OCI-LY7 (cell line): ENCODE measurements around the gene SRD5A2. TPM values are rescaled to one million over a fixed set of nuclear protein-coding genes. Genes with fewer than 3 reads are reported as not detected.

Experiments used
- BruUV-seq: library from RNA; stranded (reverse); fragments of 400-500 nt; replicated peaks from 2 replicates; lab custom pipeline; 2021; lab: Mats Ljungman, UMichigan
- CTCF ChIA-PET: fragments of 300-600 bp; sonication (Branson Sonifier 250); formaldehyde crosslinking; loops from one replicate; lab custom pipeline; 2022; ENCODE audit warnings: antibody characterized with exemption; ENCODE audit not compliant: unreplicated experiment; lab: Charles Lee
- POLR2A ChIA-PET: fragments of 300-600 bp; sonication (Branson Sonifier 250); formaldehyde crosslinking; loops from one replicate; lab custom pipeline; 2022; ENCODE audit warnings: antibody characterized with exemption; lab: Charles Lee
- DNase-seq: peaks from one replicate; pipeline ENCODE4 v3.0.0-alpha.2; 2015; ENCODE audit warnings: low spot score
- H2AFZ ChIP-seq: fragments of 200-600 bp; sonication (generic), shearing (Covaris generic); 2 replicates; pipeline ENCODE4 v1.6.1; 2014; ENCODE audit warnings: mild to moderate bottlenecking, antibody characterized with exemption, low read length, moderate library complexity
- H3K27ac ChIP-seq: fragments of 200-600 bp; sonication (generic); 2 replicates; pipeline ENCODE4 v1.5.1; 2014; ENCODE audit warnings: mixed run types, low read depth, mild to moderate bottlenecking, moderate library complexity, low read length, inconsistent platforms; ENCODE audit not compliant: poor library complexity, severe bottlenecking
- H3K36me3 ChIP-seq: fragments of 200-600 bp; sonication (generic); 2 replicates; pipeline ENCODE4 v1.6.1; 2014; ENCODE audit warnings: mild to moderate bottlenecking, antibody characterized with exemption, low read length, moderate library complexity, mixed read lengths; ENCODE audit not compliant: insufficient read depth
- H3K4me1 ChIP-seq: fragments of 200-600 bp; sonication (generic); 2 replicates; pipeline ENCODE4 v1.5.1; 2014; ENCODE audit warnings: mild to moderate bottlenecking, low read length; ENCODE audit not compliant: insufficient read depth, poor library complexity, severe bottlenecking
- H3K4me2 ChIP-seq: fragments of 200-600 bp; sonication (generic); 2 replicates; pipeline ENCODE4 v1.6.1; 2014; ENCODE audit warnings: mild to moderate bottlenecking, low read length
- H3K4me3 ChIP-seq: fragments of 200-600 bp; sonication (generic); 2 replicates; pipeline ENCODE4 v1.5.1; 2014; ENCODE audit warnings: mild to moderate bottlenecking, low read depth, low read length; ENCODE audit not compliant: poor library complexity, severe bottlenecking
- H3K79me2 ChIP-seq: fragments of 200-600 bp; sonication (generic); 2 replicates; pipeline ENCODE4 v1.6.1; 2016; ENCODE audit warnings: low read depth, mild to moderate bottlenecking, low read length, moderate library complexity, mixed read lengths; ENCODE audit not compliant: insufficient read depth
- H3K9me2 ChIP-seq: fragments of 200-600 bp; sonication (generic); 2 replicates; pipeline ENCODE4 v1.6.1; 2016; ENCODE audit warnings: mild to moderate bottlenecking, low read length, mixed read lengths; ENCODE audit not compliant: insufficient read depth
- H3K9me3 ChIP-seq: fragments of 200-600 bp; sonication (generic); 2 replicates; pipeline ENCODE4 v1.6.1; 2014; ENCODE audit warnings: mild to moderate bottlenecking, mixed run types, low read length, mixed read lengths
- H4K20me1 ChIP-seq: fragments of 200-600 bp; sonication (generic); 2 replicates; pipeline ENCODE4 v1.6.1; 2014; ENCODE audit warnings: mild to moderate bottlenecking, antibody characterized with exemption, low read length, moderate library complexity, mixed read lengths; ENCODE audit not compliant: insufficient read depth
- CTCF ChIP-seq: fragments of 200-600 bp; sonication (generic); conservative IDR thresholded peaks from 2 replicates; pipeline ENCODE4 v1.5.1; 2014; ENCODE audit warnings: mild to moderate bottlenecking, antibody characterized with exemption, low read length, moderate library complexity, mixed read lengths
- EZH2phosphoT487 ChIP-seq: fragments of 200-600 bp; sonication (generic); IDR thresholded peaks from 2 replicates; pipeline ENCODE4 v1.6.1; 2018; ENCODE audit warnings: low read depth, borderline replicate concordance, mild to moderate bottlenecking, mixed run types, antibody characterized with exemption, low read length, moderate library complexity, mixed read lengths
- intact Hi-C: fragments of 100-400 bp; cut with micrococcal nuclease; formaldehyde crosslinking; loops from one replicate; pipeline ENCODE4 v1.10.0; 2022; ENCODE audit not compliant: unreplicated experiment
- total RNA-seq, 2 experiments: library from RNA; depleted of rRNA in 1 of 2; stranded (reverse); fragments of >200 nt in 1 of 2; shearing (Covaris generic) in 1 of 2; gene quantifications; 2 replicates each; pipeline ENCODE4 v1.2.3, GENCODE V29; 2014 to 2022

Gene SRD5A2
- total RNA-seq, 2 experiments from 2014 or later: 0.03 TPM; not detected in 1

- TF ChIP-seq CTCF (no peak), EZH2phosphoT487 (no peak)
- Histone ChIP-seq H3K36me3 (no peaks in the 10 kb centered on the region), H3K9me3 (no peaks in the 10 kb centered on the region), H2AFZ (no peak overlapping the region), H3K4me3 (no peak overlapping the region), H4K20me1 (no peaks in the 10 kb centered on the region), H3K27ac (no peak overlapping the region), H3K79me2 (no peaks in the 10 kb centered on the region), H3K4me1 (no peaks in the 10 kb centered on the region), H3K9me2 (no peaks in the 10 kb centered on the region), H3K4me2 (no peak overlapping the region)
- POLR2A ChIA-PET: no interaction called here
- no peak for DNase-seq
- no TSS peak for BruUV-seq
- intact Hi-C loops: no loop called here
- CTCF ChIA-PET: no interaction called here
These were observed 53.6 kb downstream of the SRD5A2 start for GRCh38 chr2:31526946-31527732.

GRCh38 chr2:31525876-31526275 is 54.9 kb downstream of the SRD5A2 start:
- Histone ChIP-seq H4K20me1 (no peaks in the 10 kb centered on the region), H3K27ac (no peak overlapping the region), H3K9me2 (no peaks in the 10 kb centered on the region), H3K4me2 (no peak overlapping the region), H3K9me3 (no peaks in the 10 kb centered on the region), H3K36me3 (no peaks in the 10 kb centered on the region), H3K4me3 (no peak overlapping the region), H2AFZ (no peak overlapping the region), H3K79me2 (no peaks in the 10 kb centered on the region), H3K4me1 (no peaks in the 10 kb centered on the region)
- ChIA-PET POLR2A (interaction anchor here (0.6 kb wide), 1 partner anchor 949 kb away, joined by 4 read pairs; no protein-coding TSS in a partner anchor), CTCF (no interaction called here)
- DNase-seq: no peak
- no TSS peak for BruUV-seq
- TF ChIP-seq EZH2phosphoT487: no peak
- TF ChIP-seq CTCF: no peak
- intact Hi-C loops: loop anchor here (2.0 kb wide), 1 partner anchor 111 kb away; the partner anchor contains the start of gene XDH

- no peak overlapping the region for H2AFZ ChIP-seq
- no peaks in the 10 kb centered on the region for H3K9me2 ChIP-seq
- no peaks in the 10 kb centered on the region for H3K4me1 ChIP-seq
- H3K27ac ChIP-seq: no peak overlapping the region
- no peaks in the 10 kb centered on the region for H3K9me3 ChIP-seq
- TF ChIP-seq CTCF: no peak
- ChIA-PET POLR2A (no interaction called here), CTCF (no interaction called here)
- no TSS peak for BruUV-seq
- no peak overlapping the region for H3K4me3 ChIP-seq
- intact Hi-C loops: loop anchor here (1.0 to 2.0 kb wide), 2 partner anchors 110 to 810 kb away; partner anchors contain the start of gene XDH
- H3K4me2 ChIP-seq: no peak overlapping the region
- H3K79me2 ChIP-seq: no peaks in the 10 kb centered on the region
- H4K20me1 ChIP-seq: no peaks in the 10 kb centered on the region
- DNase-seq: no peak
- H3K36me3 ChIP-seq: no peaks in the 10 kb centered on the region
These were observed 56.1 kb downstream of the SRD5A2 start for GRCh38 chr2:31524592-31524991.
